Measurements from ENCODE around the gene POLR3A. TPM values are rescaled to one million over a fixed set of nuclear protein-coding genes. Genes with fewer than 3 reads are reported as not detected.

The POLR3A gene
- total and polyA plus RNA-seq, 2 donors (not counting 1 experiment from before 2014, with no cell fraction given), result 11.6 to 16.8 TPM

DNA sequence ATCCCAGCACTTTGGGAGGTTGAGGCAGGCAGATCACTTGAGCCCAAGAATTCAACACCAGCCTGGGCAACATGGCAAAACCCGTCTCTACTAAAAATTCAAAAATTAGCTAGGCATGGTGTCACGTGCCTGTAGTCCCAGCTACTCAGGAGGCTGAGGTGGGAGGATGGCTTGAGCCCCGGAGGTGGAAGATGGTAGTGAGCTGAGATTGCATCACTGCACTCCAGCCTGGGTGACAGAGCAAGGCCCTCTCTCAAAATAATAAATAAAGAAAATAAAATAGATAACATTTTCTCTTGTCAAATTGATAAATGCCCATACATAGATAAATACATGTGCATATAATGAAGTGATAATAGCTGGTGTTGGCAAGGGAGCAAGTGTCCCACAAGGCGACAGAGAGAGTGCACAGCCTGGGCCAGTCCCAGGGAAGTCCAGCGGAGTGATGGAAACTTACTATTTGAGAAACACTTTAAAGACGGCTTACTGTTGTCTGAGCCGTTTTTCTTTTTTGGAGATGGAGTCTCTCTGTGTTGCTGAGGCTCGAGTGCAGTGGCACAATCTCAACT, 69.3 kb downstream of the POLR3A start:
- peaks cover 4% of the 10 kb centered on the region for H3K27me3 ChIP-seq (ENCODE audit: control insufficient read depth, insufficient read depth, low read length)
- no peaks in the 10 kb centered on the region for H3K4me1 ChIP-seq (ENCODE audit: control insufficient read depth, extremely low read depth, insufficient read depth, low read length)
- DNase-seq (ENCODE audit: low read depth in 2 of 2), result no peak
- no peak overlapping the region for H3K27ac ChIP-seq (ENCODE audit: insufficient read depth, low read length)
- no peaks in the 10 kb centered on the region for H3K9me3 ChIP-seq (ENCODE audit: control insufficient read depth, insufficient read depth, low read depth, low read length)
- no peaks in the 10 kb centered on the region for H3K79me2 ChIP-seq (ENCODE audit: control insufficient read depth, insufficient read depth, low read length)
- H4K20me1 ChIP-seq (ENCODE audit: control insufficient read depth, extremely low read depth, insufficient read depth, low read length), result no peaks in the 10 kb centered on the region
- H3K36me3 ChIP-seq (ENCODE audit: control insufficient read depth, insufficient read depth, low read length), result no peaks in the 10 kb centered on the region
- H3K9ac ChIP-seq (ENCODE audit: insufficient read depth, low read length), result no peak overlapping the region
- H3K4me2 ChIP-seq (ENCODE audit: extremely low read depth, insufficient read depth, low read length), result no peak overlapping the region
- TF ChIP-seq EZH2 (IDR thresholded peaks at IDR 0.05; ENCODE audit: low read length, missing control alignments) (no peak), CTCF (conservative IDR thresholded peaks at IDR 0.05 in 1 of 2, IDR thresholded peaks at IDR 0.05 in 1 of 2; ENCODE audit: low read depth in 1 of 2, low read length in 2 of 2) (no peak)
- H3K4me3 ChIP-seq (replicated peaks in 1 of 4; ENCODE audit: control extremely low read depth in 1 of 4, insufficient read depth in 1 of 4, low read depth in 3 of 4, low read length in 4 of 4), result no peak overlapping the region
- H2AFZ ChIP-seq (ENCODE audit: low read length), result no peak overlapping the region

DNA sequence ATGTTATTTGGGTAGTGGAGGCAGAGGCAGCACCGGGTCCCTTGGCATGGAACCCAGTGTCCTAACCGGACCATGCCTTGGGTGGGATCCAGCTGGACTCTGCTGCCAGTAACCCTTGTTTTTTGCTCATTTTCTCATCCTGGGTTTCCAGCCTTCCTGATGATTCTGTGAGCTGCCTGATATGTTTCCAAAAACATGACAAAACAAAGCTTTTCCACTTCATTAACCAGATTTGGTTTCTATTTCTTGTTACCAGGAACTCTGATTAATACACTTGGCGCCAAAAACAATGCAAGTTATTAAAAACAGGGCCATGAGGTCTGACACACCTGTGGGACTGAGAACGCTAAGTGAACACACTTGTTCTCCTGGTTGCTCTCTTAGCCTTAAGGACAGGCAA, 69.9 kb downstream of the POLR3A start:
- Histone ChIP-seq H3K79me2 (ENCODE audit: control insufficient read depth, insufficient read depth, low read length) (no peaks in the 10 kb centered on the region), H3K27me3 (ENCODE audit: control insufficient read depth, insufficient read depth, low read length) (peaks cover 4% of the 10 kb centered on the region), H3K4me2 (ENCODE audit: extremely low read depth, insufficient read depth, low read length) (no peak overlapping the region), H3K9me3 (ENCODE audit: control insufficient read depth, insufficient read depth, low read depth, low read length) (no peaks in the 10 kb centered on the region), H2AFZ (ENCODE audit: low read length) (no peak overlapping the region), H3K4me1 (ENCODE audit: control insufficient read depth, extremely low read depth, insufficient read depth, low read length) (no peaks in the 10 kb centered on the region), H4K20me1 (ENCODE audit: control insufficient read depth, extremely low read depth, insufficient read depth, low read length) (no peaks in the 10 kb centered on the region), H3K9ac (ENCODE audit: insufficient read depth, low read length) (no peak overlapping the region), H3K4me3 (replicated peaks in 1 of 4; ENCODE audit: control extremely low read depth in 1 of 4, insufficient read depth in 1 of 4, low read depth in 3 of 4, low read length in 4 of 4) (no peak overlapping the region), H3K36me3 (ENCODE audit: control insufficient read depth, insufficient read depth, low read length) (no peaks in the 10 kb centered on the region), H3K27ac (ENCODE audit: insufficient read depth, low read length) (no peak overlapping the region)
- TF ChIP-seq EZH2 (IDR thresholded peaks at IDR 0.05; ENCODE audit: low read length, missing control alignments) (no peak), CTCF (conservative IDR thresholded peaks at IDR 0.05 in 1 of 2, IDR thresholded peaks at IDR 0.05 in 1 of 2; ENCODE audit: low read depth in 1 of 2, low read length in 2 of 2) (no peak)
- DNase-seq (ENCODE audit: low read depth in 2 of 2), result peak in 1 of 2 donors; percentile 42

DNA sequence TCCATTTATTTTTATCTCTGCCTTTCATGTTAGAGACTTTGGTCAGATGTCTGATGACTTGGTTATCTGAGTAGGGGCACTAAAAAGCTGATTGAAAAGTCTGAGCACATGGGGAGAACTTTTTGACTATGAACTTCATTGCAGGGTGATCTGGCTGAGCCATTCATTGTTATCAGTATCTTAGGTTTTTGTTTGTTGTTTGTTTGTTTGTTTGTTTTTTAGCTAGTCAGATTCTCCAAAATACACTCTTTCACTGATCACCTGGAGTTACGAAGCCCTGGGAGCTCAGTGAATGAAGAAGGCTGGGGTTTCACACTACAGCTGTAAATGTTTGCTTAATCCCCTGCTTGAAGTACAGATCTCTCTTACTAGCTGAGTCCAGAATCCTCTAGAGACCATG, 74.2 kb downstream of the POLR3A start:
- no peaks in the 10 kb centered on the region for H3K36me3 ChIP-seq (ENCODE audit: control insufficient read depth, insufficient read depth, low read length)
- H3K4me2 ChIP-seq (ENCODE audit: extremely low read depth, insufficient read depth, low read length), result no peak overlapping the region
- H3K4me3 ChIP-seq (replicated peaks in 1 of 4; ENCODE audit: control extremely low read depth in 1 of 4, insufficient read depth in 1 of 4, low read depth in 3 of 4, low read length in 4 of 4), result no peak overlapping the region
- no peaks in the 10 kb centered on the region for H4K20me1 ChIP-seq (ENCODE audit: control insufficient read depth, extremely low read depth, insufficient read depth, low read length)
- no peak for TF ChIP-seq CTCF (conservative IDR thresholded peaks at IDR 0.05 in 1 of 2, IDR thresholded peaks at IDR 0.05 in 1 of 2; ENCODE audit: low read depth in 1 of 2, low read length in 2 of 2)
- H3K27me3 ChIP-seq (ENCODE audit: control insufficient read depth, insufficient read depth, low read length), result peaks cover 4% of the 10 kb centered on the region
- no peak overlapping the region for H3K27ac ChIP-seq (ENCODE audit: insufficient read depth, low read length)
- no peaks in the 10 kb centered on the region for H3K9me3 ChIP-seq (ENCODE audit: control insufficient read depth, insufficient read depth, low read depth, low read length)
- H3K79me2 ChIP-seq (ENCODE audit: control insufficient read depth, insufficient read depth, low read length), result no peaks in the 10 kb centered on the region
- H3K9ac ChIP-seq (ENCODE audit: insufficient read depth, low read length), result no peak overlapping the region
- no peaks in the 10 kb centered on the region for H3K4me1 ChIP-seq (ENCODE audit: control insufficient read depth, extremely low read depth, insufficient read depth, low read length)
- DNase-seq (ENCODE audit: low read depth in 2 of 2), result no peak
- H2AFZ ChIP-seq (ENCODE audit: low read length), result no peak overlapping the region

Data from fibroblast of lung (primary cell).